Measurements from ENCODE around the gene RPGR. TPM values are rescaled to one million over a fixed set of nuclear protein-coding genes. Genes with fewer than 3 reads are reported as not detected.

RPGR gene
- polyA plus RNA-seq, 3 donors: 4.3 to 10.9 (median 5.1) TPM

- Mint-ChIP-seq H3K4me1 (peaks cover 9% of the 10 kb centered on the region), H3K9me3 (peaks cover 2 to 7% (median 5%) of the 10 kb centered on the region in 7 donors), H3K27me3 (ENCODE audit: low read depth in 3 of 3) (peaks cover 0 to 1% (median 1%) of the 10 kb centered on the region in 3 donors), H3K4me3 (no peak overlapping the region), H3K27ac (peak overlapping the region in 1 of 7 donors; percentile 33), H3K36me3 (peaks cover 8 to 11% of the 10 kb centered on the region in 2 donors)
- Histone ChIP-seq H3K9ac (ENCODE audit: insufficient read depth, low read length, poor library complexity, severe bottlenecking) (no peak overlapping the region), H3K4me1 (ENCODE audit: control insufficient read depth in 1 of 2, insufficient read depth in 2 of 2, low read length in 2 of 2) (no peaks in the 10 kb centered on the region), H3K27me3 (ENCODE audit: control insufficient read depth in 2 of 2, insufficient read depth in 2 of 2, low read length in 2 of 2) (no peaks in the 10 kb centered on the region), H3K4me2 (replicated peaks; ENCODE audit: extremely low read depth, low read length, poor library complexity, severe bottlenecking) (no peak overlapping the region), H3K36me3 (replicated peaks in 1 of 2; ENCODE audit: control insufficient read depth in 1 of 2, insufficient read depth in 2 of 2, low read length in 2 of 2) (peaks cover 0 to 7% of the 10 kb centered on the region in 2 donors), H3K27ac (ENCODE audit: low read depth in 1 of 2, low read length in 2 of 2) (no peak overlapping the region), H3K9me3 (replicated peaks in 1 of 2; ENCODE audit: control insufficient read depth in 1 of 2, insufficient read depth in 1 of 2, low read length in 2 of 2) (peaks cover 3 to 5% of the 10 kb centered on the region in 2 donors), H3K79me2 (ENCODE audit: insufficient read depth, low read length) (no peaks in the 10 kb centered on the region), H2AFZ (ENCODE audit: insufficient read depth, low read depth, low read length, poor library complexity, severe bottlenecking) (no peak overlapping the region), H4K20me1 (ENCODE audit: insufficient read depth, low read length) (no peaks in the 10 kb centered on the region), H3K4me3 (replicated peaks in 1 of 3; ENCODE audit: low read depth in 2 of 3, low read length in 3 of 3) (no peak overlapping the region)
- DNase-seq: peak; percentile 7 to 73 (median 15)
- intact Hi-C loops (cut with micrococcal nuclease): no loop called here
- WGBS (ENCODE audit: insufficient coverage): no CpG with 5 or more reads among the region's 3 CpGs
- no peak for TF ChIP-seq CTCF (IDR thresholded peaks at IDR 0.05)
Measured at GRCh38 chrX:38268011-38268410, 59.3 kb downstream of the RPGR start.

GRCh38 chrX:38262715-38263620, 64.3 kb downstream of the RPGR start:
- Histone ChIP-seq H3K4me3 (replicated peaks in 1 of 3; ENCODE audit: low read depth in 2 of 3, low read length in 3 of 3) (no peak overlapping the region), H3K9ac (ENCODE audit: insufficient read depth, low read length, poor library complexity, severe bottlenecking) (no peak overlapping the region), H2AFZ (ENCODE audit: insufficient read depth, low read depth, low read length, poor library complexity, severe bottlenecking) (no peak overlapping the region), H3K4me1 (ENCODE audit: control insufficient read depth in 1 of 2, insufficient read depth in 2 of 2, low read length in 2 of 2) (no peaks in the 10 kb centered on the region), H3K4me2 (replicated peaks; ENCODE audit: extremely low read depth, low read length, poor library complexity, severe bottlenecking) (no peak overlapping the region), H4K20me1 (ENCODE audit: insufficient read depth, low read length) (no peaks in the 10 kb centered on the region), H3K27ac (ENCODE audit: low read depth in 1 of 2, low read length in 2 of 2) (no peak overlapping the region), H3K9me3 (replicated peaks in 1 of 2; ENCODE audit: control insufficient read depth in 1 of 2, insufficient read depth in 1 of 2, low read length in 2 of 2) (peaks cover 0 to under 1% of the 10 kb centered on the region in 2 donors), H3K27me3 (ENCODE audit: control insufficient read depth in 2 of 2, insufficient read depth in 2 of 2, low read length in 2 of 2) (no peaks in the 10 kb centered on the region), H3K79me2 (ENCODE audit: insufficient read depth, low read length) (no peaks in the 10 kb centered on the region), H3K36me3 (replicated peaks in 1 of 2; ENCODE audit: control insufficient read depth in 1 of 2, insufficient read depth in 2 of 2, low read length in 2 of 2) (no peaks in the 10 kb centered on the region)
- no CpG with 5 or more reads among the region's 9 CpGs for WGBS (ENCODE audit: insufficient coverage)
- TF ChIP-seq CTCF (IDR thresholded peaks at IDR 0.05): no peak
- Mint-ChIP-seq H3K4me3 (no peak overlapping the region), H3K27me3 (ENCODE audit: low read depth in 3 of 3) (no peaks in the 10 kb centered on the region), H3K4me1 (no peaks in the 10 kb centered on the region), H3K9me3 (peaks cover 0 to 2% (median 0%) of the 10 kb centered on the region in 7 donors), H3K27ac (no peak overlapping the region), H3K36me3 (no peaks in the 10 kb centered on the region)
- no peak for DNase-seq
- intact Hi-C loops (cut with micrococcal nuclease): no loop called here

Data from CD14-positive monocyte (primary cell).